ENCODE data around the gene NUTF2.

GRCh38 chr16:67878232-67878631 is 31.5 kb downstream of the NUTF2 start:
- no peak for TF ChIP-seq EZH2 (IDR thresholded peaks at IDR 0.05)
- no peak for TF ChIP-seq POLR2AphosphoS5 (IDR thresholded peaks at IDR 0.05; ENCODE audit: borderline replicate concordance, low read depth, low read length)

Data from SK-N-MC (cell line).